HepG2 (cell line): Measurements from ENCODE around the gene OGFR. TPM values are rescaled to one million over a fixed set of nuclear protein-coding genes. Genes with fewer than 3 reads are reported as not detected.
A peak's percentile ranks its signal among the peaks of the same experiment; 100 is the strongest.

Source experiments
- BORCS8-MEF2B ChIP-seq: sonication (generic); formaldehyde crosslinking; IDR thresholded peaks from 2 replicates; pipeline ENCODE4 v1.8.0; 2022; ENCODE audit warnings: mild to moderate bottlenecking, missing genetic modification reagents
- HIVEP1 ChIP-seq: sonication (generic); formaldehyde crosslinking; IDR thresholded peaks from 2 replicates; pipeline ENCODE4 v1.4.0; 2020; ENCODE audit warnings: mild to moderate bottlenecking, missing genetic modification reagents
- MTF1 ChIP-seq: sonication (generic); formaldehyde crosslinking; IDR thresholded peaks from 2 replicates; pipeline ENCODE4 v1.5.0; 2020; ENCODE audit warnings: missing genetic modification reagents
- RCOR2 ChIP-seq: IDR thresholded peaks from 2 replicates; pipeline ENCODE4 v1.6.1; 2016; ENCODE audit warnings: missing biosample characterization, missing genetic modification reagents
- SALL1 ChIP-seq: sonication (generic); formaldehyde crosslinking; IDR thresholded peaks from 2 replicates; pipeline ENCODE4 v1.8.0; 2022; ENCODE audit warnings: mild to moderate bottlenecking, missing genetic modification reagents
- SOX5 ChIP-seq: IDR thresholded peaks from 2 replicates; pipeline ENCODE4 v1.6.1; 2016; ENCODE audit warnings: borderline replicate concordance
- TBL1XR1 ChIP-seq: fragments of 150-350 bp; IDR thresholded peaks from 2 replicates; pipeline ENCODE4 v1.6.1; 2014; ENCODE audit warnings: borderline replicate concordance, low read length; ENCODE audit not compliant: partially characterized antibody
- TEAD3 ChIP-seq: optimal IDR thresholded peaks from 2 replicates; pipeline ENCODE3; 2016; ENCODE audit warnings: borderline replicate concordance
- ZFP90 ChIP-seq: sonication (generic); formaldehyde crosslinking; IDR thresholded peaks from 2 replicates; pipeline ENCODE4 v1.8.0; 2022; ENCODE audit warnings: missing genetic modification reagents, mild to moderate bottlenecking, inconsistent platforms, borderline replicate concordance
- ZNF335 ChIP-seq: sonication (generic); formaldehyde crosslinking; IDR thresholded peaks from 2 replicates; pipeline ENCODE4 v1.4.0; 2020; ENCODE audit warnings: missing genetic modification reagents
- ZNF354B ChIP-seq: sonication (generic); formaldehyde crosslinking; IDR thresholded peaks from 2 replicates; pipeline ENCODE4 v1.8.0; 2022; ENCODE audit warnings: mild to moderate bottlenecking, missing genetic modification reagents
- ZNF616 ChIP-seq: sonication (generic); formaldehyde crosslinking; IDR thresholded peaks from 2 replicates; pipeline ENCODE4 v1.5.0; 2020; ENCODE audit warnings: low read depth, mild to moderate bottlenecking, missing genetic modification reagents
- ZNF768 ChIP-seq: sonication (generic); formaldehyde crosslinking; IDR thresholded peaks from 2 replicates; pipeline ENCODE4 v1.4.0; 2020; ENCODE audit warnings: missing genetic modification reagents
- ZNF777 ChIP-seq: sonication (generic); formaldehyde crosslinking; IDR thresholded peaks from 2 replicates; pipeline ENCODE4 v1.4.0; 2020; ENCODE audit warnings: missing genetic modification reagents
- ZNF792 ChIP-seq: IDR thresholded peaks from 2 replicates; pipeline ENCODE4 v1.6.1; 2016
- polyA plus RNA-seq, 8 experiments: library from polyadenylated mRNA; depleted of rRNA in 3 of 8; stranded (reverse) in 7 of 8; unstranded in 1 of 8; fragments of >200 nt; fragmentation: Illumina TruSeq in 4 of 8; extraction: Trizol in 4 of 8; gene quantifications; 2 replicates each; pipeline versions ENCODE4 v1.2.1 to v1.2.3, GENCODE V29; 2011 to 2016; ENCODE audit warnings: low read depth in 4 of 8, missing spikeins in 1 of 8, mixed read lengths in 1 of 8; ENCODE audit not compliant: insufficient read depth in 1 of 8
- total RNA-seq, 5 experiments: library from RNA; depleted of rRNA; stranded (reverse); fragments of >200 nt; fragmentation: Illumina TruSeq; extraction: Trizol; gene quantifications; 2 replicates each; pipeline ENCODE4 v1.2.3, GENCODE V29; 2016; ENCODE audit warnings: low read depth in 1 of 5
- TF ChIP-seq, protein P1 (sequence below): sonication (generic); formaldehyde crosslinking; IDR thresholded peaks from 2 replicates; pipeline ENCODE4 v1.5.1; 2020; ENCODE audit warnings: mild to moderate bottlenecking, missing genetic modification reagents, moderate library complexity
- TF ChIP-seq, protein P2 (sequence below): sonication (generic); formaldehyde crosslinking; IDR thresholded peaks from 2 replicates; pipeline ENCODE4 v1.8.1; 2023; ENCODE audit warnings: mild to moderate bottlenecking, inconsistent platforms, moderate library complexity, missing genetic modification reagents, borderline replicate concordance
- TF ChIP-seq, protein P3 (sequence below): sonication (generic); formaldehyde crosslinking; IDR thresholded peaks from 2 replicates; pipeline ENCODE4 v1.8.0; 2022; ENCODE audit warnings: low read depth, missing genetic modification reagents
- TF ChIP-seq, protein P4 (sequence below), 2 experiments: fragments of 450-650 bp in 1 of 2; sonication (generic) in 1 of 2; formaldehyde crosslinking; IDR thresholded peaks; 2 replicates each; pipeline versions ENCODE4 v1.5.0 to v1.8.0; 2020 to 2022; ENCODE audit warnings: mild to moderate bottlenecking in 1 of 2, missing genetic modification reagents in 1 of 2
- TF ChIP-seq, protein P5 (sequence below): sonication (generic); formaldehyde crosslinking; IDR thresholded peaks from 2 replicates; pipeline ENCODE4 v1.8.1; 2023; ENCODE audit warnings: mild to moderate bottlenecking, missing genetic modification reagents

Gene OGFR
- total and polyA plus RNA-seq, 2 of the 13 experiments (the other 11 are each of a cell fraction or from before 2014, with no cell fraction given) = 47.7 to 81.8 TPM

DNA sequence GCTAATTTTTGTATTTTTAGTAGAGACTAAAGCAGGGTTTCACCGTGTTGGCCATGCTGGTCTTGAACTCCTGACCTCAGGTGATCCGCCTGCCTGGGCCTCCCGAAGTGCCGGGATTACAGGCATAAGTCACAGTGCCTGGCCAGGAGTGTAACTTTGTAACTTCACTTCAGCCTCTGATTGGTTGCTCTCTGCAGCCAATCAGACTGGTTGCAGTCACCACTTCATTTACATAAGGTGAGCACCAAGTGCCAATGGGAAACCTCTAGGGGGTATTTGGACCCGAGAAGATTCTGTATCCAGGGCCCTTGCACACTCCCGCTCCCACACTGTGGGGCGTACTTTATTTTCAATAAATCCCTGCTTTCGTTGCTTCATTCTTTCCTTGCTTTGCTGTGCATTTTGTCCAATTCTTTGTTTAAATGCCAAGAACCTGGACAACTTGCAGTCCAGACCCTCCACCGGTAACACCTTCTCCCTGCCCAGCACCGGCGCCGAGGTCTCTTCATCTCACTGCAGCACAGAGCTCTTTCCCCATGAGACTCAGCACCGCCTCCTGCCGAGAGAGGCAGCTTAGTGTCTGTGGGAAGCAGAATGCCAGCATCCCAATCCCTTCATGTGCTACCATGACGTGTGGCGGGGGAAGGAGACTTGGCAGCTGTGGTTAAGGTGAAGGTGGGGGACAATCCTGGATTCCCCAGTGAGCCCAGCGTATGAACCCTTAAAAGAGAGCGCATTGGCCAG lies 22.3 kb upstream of the OGFR start (continued):
- TF ChIP-seq, protein P1, sequence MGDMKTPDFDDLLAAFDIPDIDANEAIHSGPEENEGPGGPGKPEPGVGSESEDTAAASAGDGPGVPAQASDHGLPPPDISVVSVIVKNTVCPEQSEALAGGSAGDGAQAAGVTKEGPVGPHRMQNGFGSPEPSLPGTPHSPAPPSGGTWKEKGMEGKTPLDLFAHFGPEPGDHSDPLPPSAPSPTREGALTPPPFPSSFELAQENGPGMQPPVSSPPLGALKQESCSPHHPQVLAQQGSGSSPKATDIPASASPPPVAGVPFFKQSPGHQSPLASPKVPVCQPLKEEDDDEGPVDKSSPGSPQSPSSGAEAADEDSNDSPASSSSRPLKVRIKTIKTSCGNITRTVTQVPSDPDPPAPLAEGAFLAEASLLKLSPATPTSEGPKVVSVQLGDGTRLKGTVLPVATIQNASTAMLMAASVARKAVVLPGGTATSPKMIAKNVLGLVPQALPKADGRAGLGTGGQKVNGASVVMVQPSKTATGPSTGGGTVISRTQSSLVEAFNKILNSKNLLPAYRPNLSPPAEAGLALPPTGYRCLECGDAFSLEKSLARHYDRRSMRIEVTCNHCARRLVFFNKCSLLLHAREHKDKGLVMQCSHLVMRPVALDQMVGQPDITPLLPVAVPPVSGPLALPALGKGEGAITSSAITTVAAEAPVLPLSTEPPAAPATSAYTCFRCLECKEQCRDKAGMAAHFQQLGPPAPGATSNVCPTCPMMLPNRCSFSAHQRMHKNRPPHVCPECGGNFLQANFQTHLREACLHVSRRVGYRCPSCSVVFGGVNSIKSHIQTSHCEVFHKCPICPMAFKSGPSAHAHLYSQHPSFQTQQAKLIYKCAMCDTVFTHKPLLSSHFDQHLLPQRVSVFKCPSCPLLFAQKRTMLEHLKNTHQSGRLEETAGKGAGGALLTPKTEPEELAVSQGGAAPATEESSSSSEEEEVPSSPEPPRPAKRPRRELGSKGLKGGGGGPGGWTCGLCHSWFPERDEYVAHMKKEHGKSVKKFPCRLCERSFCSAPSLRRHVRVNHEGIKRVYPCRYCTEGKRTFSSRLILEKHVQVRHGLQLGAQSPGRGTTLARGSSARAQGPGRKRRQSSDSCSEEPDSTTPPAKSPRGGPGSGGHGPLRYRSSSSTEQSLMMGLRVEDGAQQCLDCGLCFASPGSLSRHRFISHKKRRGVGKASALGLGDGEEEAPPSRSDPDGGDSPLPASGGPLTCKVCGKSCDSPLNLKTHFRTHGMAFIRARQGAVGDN (CRISPR knock-in tag) = peak; percentile 26; the same call in 1 of the 2 replicates
- no peak for TF ChIP-seq MTF1 (CRISPR knock-in tag)
- TF ChIP-seq TBL1XR1 = no peak
- no peak for TF ChIP-seq ZFP90 (CRISPR knock-in tag)
- TF ChIP-seq TEAD3 (CRISPR knock-in tag) = peak; percentile 42
- peak; percentile 30; the same call in 1 of the 2 replicates for TF ChIP-seq SALL1 (CRISPR knock-in tag)
- TF ChIP-seq, protein P2, sequence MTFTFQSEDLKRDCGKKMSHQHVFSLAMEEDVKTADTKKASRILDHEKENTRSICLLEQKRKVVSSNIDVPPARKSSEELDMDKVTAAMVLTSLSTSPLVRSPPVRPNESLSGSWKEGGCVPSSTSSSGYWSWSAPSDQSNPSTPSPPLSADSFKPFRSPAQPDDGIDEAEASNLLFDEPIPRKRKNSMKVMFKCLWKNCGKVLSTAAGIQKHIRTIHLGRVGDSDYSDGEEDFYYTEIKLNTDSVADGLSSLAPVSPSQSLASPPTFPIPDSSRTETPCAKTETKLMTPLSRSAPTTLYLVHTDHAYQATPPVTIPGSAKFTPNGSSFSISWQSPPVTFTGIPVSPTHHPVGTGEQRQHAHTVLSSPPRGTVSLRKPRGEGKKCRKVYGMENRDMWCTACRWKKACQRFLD (CRISPR knock-in tag) = no peak
- TF ChIP-seq SOX5 = no peak
- TF ChIP-seq, protein P3, sequence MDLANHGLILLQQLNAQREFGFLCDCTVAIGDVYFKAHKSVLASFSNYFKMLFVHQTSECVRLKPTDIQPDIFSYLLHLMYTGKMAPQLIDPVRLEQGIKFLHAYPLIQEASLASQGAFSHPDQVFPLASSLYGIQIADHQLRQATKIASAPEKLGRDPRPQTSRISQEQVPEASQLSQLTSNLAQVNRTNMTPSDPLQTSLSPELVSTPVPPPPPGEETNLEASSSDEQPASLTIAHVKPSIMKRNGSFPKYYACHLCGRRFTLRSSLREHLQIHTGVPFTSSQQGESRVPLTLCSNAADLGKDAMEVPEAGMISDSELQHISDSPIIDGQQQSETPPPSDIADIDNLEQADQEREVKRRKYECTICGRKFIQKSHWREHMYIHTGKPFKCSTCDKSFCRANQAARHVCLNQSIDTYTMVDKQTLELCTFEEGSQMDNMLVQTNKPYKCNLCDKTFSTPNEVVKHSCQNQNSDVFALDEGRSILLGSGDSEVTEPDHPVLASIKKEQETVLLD (CRISPR knock-in tag) = no peak
- no peak for TF ChIP-seq ZNF792 (CRISPR knock-in tag)
- TF ChIP-seq, protein P4, sequence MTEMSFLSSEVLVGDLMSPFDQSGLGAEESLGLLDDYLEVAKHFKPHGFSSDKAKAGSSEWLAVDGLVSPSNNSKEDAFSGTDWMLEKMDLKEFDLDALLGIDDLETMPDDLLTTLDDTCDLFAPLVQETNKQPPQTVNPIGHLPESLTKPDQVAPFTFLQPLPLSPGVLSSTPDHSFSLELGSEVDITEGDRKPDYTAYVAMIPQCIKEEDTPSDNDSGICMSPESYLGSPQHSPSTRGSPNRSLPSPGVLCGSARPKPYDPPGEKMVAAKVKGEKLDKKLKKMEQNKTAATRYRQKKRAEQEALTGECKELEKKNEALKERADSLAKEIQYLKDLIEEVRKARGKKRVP (CRISPR knock-in tag; IDR thresholded peaks at IDR 0.05) = 0 out of 4 replicates have a peak, but pooled peaks of 1 of the 2 experiments have one; percentile 10
- TF ChIP-seq ZNF335 (CRISPR knock-in tag) = no peak
- no peak for TF ChIP-seq ZNF616 (CRISPR knock-in tag)
- peak; percentile 48; the same call in 1 of the 2 replicates for TF ChIP-seq ZNF768 (CRISPR knock-in tag)
- TF ChIP-seq RCOR2 = no peak
- TF ChIP-seq ZNF354B (CRISPR knock-in tag) = no peak
- no peak for TF ChIP-seq ZNF777 (CRISPR knock-in tag)
- TF ChIP-seq HIVEP1 (CRISPR knock-in tag) = no peak; the same call in 1 of the 2 replicates
- TF ChIP-seq, protein P5, sequence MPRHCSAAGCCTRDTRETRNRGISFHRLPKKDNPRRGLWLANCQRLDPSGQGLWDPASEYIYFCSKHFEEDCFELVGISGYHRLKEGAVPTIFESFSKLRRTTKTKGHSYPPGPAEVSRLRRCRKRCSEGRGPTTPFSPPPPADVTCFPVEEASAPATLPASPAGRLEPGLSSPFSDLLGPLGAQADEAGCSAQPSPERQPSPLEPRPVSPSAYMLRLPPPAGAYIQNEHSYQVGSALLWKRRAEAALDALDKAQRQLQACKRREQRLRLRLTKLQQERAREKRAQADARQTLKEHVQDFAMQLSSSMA (CRISPR knock-in tag) = no peak
- TF ChIP-seq BORCS8-MEF2B (CRISPR knock-in tag) = no peak
